Osteoblast (primary cell): ENCODE data around the gene JCAD. TPM values are rescaled to one million over a fixed set of nuclear protein-coding genes. Genes with fewer than 3 reads are reported as not detected.

ENCODE experiments used
- DNase-seq: peaks from one replicate; pipeline ENCODE4 v3.0.0; 2011; ENCODE audit warnings: low spot score, mixed read lengths; ENCODE audit not compliant: insufficient read length; ENCODE audit errors: missing footprints
- H2AFZ ChIP-seq: 2 replicates; pipeline ENCODE4 v1.6.0; 2011; ENCODE audit warnings: mild to moderate bottlenecking, low read length
- H3K27ac ChIP-seq: 2 replicates; pipeline ENCODE4 v1.5.1; 2011; ENCODE audit warnings: mild to moderate bottlenecking, low read depth, low read length, moderate library complexity
- H3K27me3 ChIP-seq: 2 replicates; pipeline ENCODE4 v1.6.0; 2012; ENCODE audit warnings: mild to moderate bottlenecking, control low read depth, inconsistent platforms, low read length, moderate library complexity; ENCODE audit not compliant: insufficient read depth
- H3K36me3 ChIP-seq: 2 replicates; pipeline ENCODE4 v1.5.1; 2011; ENCODE audit warnings: mild to moderate bottlenecking, low read length, control low read depth, moderate library complexity; ENCODE audit not compliant: insufficient read depth
- H3K4me1 ChIP-seq: 2 replicates; pipeline ENCODE4 v1.5.1; 2011; ENCODE audit warnings: mild to moderate bottlenecking, low read length, control low read depth, moderate library complexity; ENCODE audit not compliant: insufficient read depth
- H3K4me2 ChIP-seq: 2 replicates; pipeline ENCODE4 v1.6.0; 2011; ENCODE audit warnings: mild to moderate bottlenecking, low read length; ENCODE audit not compliant: insufficient read depth
- H3K4me3 ChIP-seq: fragments of 200-600 bp; sonication (generic); 3 replicates; pipeline ENCODE4 v1.5.1; 2012; ENCODE audit warnings: mild to moderate bottlenecking, low read length, inconsistent platforms; ENCODE audit not compliant: insufficient read depth
- H3K79me2 ChIP-seq: 2 replicates; pipeline ENCODE4 v1.6.0; 2012; ENCODE audit warnings: mild to moderate bottlenecking, low read length, control low read depth, inconsistent platforms; ENCODE audit not compliant: insufficient read depth
- H3K9me3 ChIP-seq: 2 replicates; pipeline ENCODE4 v1.5.1; 2011; ENCODE audit warnings: low read depth, low read length, control low read depth
- H4K20me1 ChIP-seq: 2 replicates; pipeline ENCODE4 v1.6.0; 2012; ENCODE audit warnings: mild to moderate bottlenecking, low read length, control low read depth; ENCODE audit not compliant: insufficient read depth
- total RNA-seq: library from RNA; depleted of rRNA; stranded (reverse); fragments of >200 nt; gene quantifications from 2 replicates; pipeline ENCODE4 v1.2.3, GENCODE V29; 2012
- TF ChIP-seq, protein P1 (sequence below): IDR thresholded peaks from 2 replicates; pipeline ENCODE4 v1.5.1; 2011; ENCODE audit warnings: mild to moderate bottlenecking, low read depth, low read length, moderate library complexity; ENCODE audit errors: extremely low read depth

Gene JCAD
- total RNA-seq, 1 donor: 47.0 TPM

DNA sequence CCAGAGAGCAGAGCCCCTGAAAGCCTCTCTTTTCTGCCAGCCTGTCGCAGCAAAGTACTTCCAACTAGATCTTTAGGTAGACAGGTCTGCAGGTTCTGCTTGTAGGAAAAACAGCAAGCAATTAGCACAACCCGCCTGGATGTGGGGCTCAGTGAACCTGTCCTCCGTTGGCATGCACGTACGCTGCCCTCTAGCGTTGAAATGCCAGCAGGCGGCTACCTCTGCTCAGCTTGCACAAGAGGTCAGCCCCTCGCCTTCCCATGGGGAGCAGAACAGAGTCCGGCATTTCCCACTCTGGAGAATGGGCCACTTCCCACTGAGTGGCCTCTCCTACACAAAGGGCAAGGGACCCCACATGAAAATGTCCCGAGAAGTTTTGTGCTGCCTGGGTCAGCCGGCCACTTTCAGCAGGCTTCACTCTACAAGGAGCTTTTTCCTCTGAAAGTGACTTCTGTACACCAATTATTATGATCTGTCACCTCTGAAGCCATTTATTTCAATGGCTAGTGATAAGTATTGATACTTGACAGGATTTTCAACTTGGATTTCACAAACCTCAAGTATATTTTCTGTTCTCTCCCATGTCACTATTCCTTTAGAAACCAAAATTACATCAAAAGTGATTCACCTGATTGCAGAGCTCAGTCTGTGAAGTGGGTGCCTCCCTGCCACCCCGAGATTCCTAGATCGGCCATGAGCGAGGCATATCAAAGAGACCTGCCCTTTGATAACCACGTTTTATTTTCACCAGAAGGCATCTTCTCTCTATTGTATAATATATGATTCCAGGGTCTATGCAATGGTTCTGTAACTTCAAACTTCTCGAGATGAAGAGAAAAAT, 56.7 kb downstream of the JCAD start:
- H3K27ac ChIP-seq: peak overlapping the region; percentile 90
- no peak for DNase-seq
- H2AFZ ChIP-seq: no peak overlapping the region
- no peak overlapping the region for H3K4me2 ChIP-seq
- no peaks in the 10 kb centered on the region for H3K36me3 ChIP-seq
- H3K4me1 ChIP-seq: peaks cover 19% of the 10 kb centered on the region
- no peak overlapping the region for H3K4me3 ChIP-seq
- TF ChIP-seq, protein P1, sequence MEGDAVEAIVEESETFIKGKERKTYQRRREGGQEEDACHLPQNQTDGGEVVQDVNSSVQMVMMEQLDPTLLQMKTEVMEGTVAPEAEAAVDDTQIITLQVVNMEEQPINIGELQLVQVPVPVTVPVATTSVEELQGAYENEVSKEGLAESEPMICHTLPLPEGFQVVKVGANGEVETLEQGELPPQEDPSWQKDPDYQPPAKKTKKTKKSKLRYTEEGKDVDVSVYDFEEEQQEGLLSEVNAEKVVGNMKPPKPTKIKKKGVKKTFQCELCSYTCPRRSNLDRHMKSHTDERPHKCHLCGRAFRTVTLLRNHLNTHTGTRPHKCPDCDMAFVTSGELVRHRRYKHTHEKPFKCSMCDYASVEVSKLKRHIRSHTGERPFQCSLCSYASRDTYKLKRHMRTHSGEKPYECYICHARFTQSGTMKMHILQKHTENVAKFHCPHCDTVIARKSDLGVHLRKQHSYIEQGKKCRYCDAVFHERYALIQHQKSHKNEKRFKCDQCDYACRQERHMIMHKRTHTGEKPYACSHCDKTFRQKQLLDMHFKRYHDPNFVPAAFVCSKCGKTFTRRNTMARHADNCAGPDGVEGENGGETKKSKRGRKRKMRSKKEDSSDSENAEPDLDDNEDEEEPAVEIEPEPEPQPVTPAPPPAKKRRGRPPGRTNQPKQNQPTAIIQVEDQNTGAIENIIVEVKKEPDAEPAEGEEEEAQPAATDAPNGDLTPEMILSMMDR: peak; percentile 90
- no peaks in the 10 kb centered on the region for H3K79me2 ChIP-seq
- no peaks in the 10 kb centered on the region for H4K20me1 ChIP-seq
- no peaks in the 10 kb centered on the region for H3K9me3 ChIP-seq
- H3K27me3 ChIP-seq: peaks cover 3% of the 10 kb centered on the region

DNA sequence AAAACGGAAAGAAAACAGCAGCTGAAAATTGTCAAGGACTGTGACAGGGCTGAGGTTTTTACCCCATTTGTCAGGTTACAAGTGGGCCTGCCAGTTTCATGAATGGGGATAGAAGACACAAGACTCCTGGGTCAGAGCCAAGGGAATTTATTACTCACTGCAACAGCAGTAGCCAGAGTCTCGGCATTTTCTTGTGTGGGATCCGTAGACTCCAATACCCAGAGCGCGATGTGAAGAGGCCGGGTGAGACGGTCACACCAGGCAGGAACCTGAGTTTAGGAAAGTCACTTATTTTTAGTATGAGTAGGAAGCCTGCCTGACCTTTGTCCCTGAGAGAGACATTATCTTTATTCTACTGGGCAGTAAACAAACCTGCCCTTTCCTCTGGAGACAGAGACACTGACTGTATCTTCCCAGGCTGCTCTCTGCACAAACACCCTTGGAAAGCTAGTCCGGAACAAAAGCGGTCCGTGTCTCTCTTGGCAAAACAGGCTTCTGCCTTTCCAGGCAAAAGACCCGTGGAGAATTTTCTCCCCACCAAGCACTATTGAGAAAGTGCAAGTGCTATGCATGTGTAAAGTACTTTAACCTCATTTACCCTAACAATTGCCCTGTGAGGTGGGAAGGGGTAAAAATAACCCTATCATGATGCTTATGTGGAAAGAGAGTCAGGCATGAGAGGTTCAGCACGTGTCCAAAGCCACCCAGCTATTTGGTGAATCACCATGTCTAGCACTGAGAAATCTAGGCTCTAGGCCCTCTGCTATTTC, 58.4 kb downstream of the JCAD start:
- peak overlapping the region; percentile 54 for H2AFZ ChIP-seq
- H3K79me2 ChIP-seq: no peaks in the 10 kb centered on the region
- no peaks in the 10 kb centered on the region for H3K36me3 ChIP-seq
- H3K4me1 ChIP-seq: peaks cover 19% of the 10 kb centered on the region
- peaks cover 3% of the 10 kb centered on the region for H3K27me3 ChIP-seq
- H3K4me3 ChIP-seq: peak overlapping the region; percentile 19
- peak overlapping the region; percentile 90 for H3K27ac ChIP-seq
- DNase-seq: peak; percentile 87
- H3K9me3 ChIP-seq: no peaks in the 10 kb centered on the region
- TF ChIP-seq, protein P1: no peak
- H3K4me2 ChIP-seq: peak overlapping the region; percentile 66
- H4K20me1 ChIP-seq: no peaks in the 10 kb centered on the region

GRCh38 chr10:29998142-29998808, 61.1 kb downstream of the JCAD start:
- Histone ChIP-seq H3K27ac (no peak overlapping the region), H3K9me3 (no peaks in the 10 kb centered on the region), H3K27me3 (peaks cover 12% of the 10 kb centered on the region), H2AFZ (no peak overlapping the region), H3K4me1 (peaks cover 19% of the 10 kb centered on the region), H4K20me1 (no peaks in the 10 kb centered on the region), H3K36me3 (no peaks in the 10 kb centered on the region), H3K79me2 (no peaks in the 10 kb centered on the region), H3K4me3 (no peak overlapping the region), H3K4me2 (no peak overlapping the region)
- DNase-seq: peak; percentile 88
- TF ChIP-seq, protein P1: peak; percentile 100
